GM21360 (cell line): ENCODE results near the gene NR2C1.
"Not testable (repeated sequence)": the region's sequence is repeated elsewhere in the genome, so short reads cannot be mapped to it uniquely, and the experiment has no call there.

Experiments
- ATAC-seq: cut with Tn5 transposase; IDR thresholded peaks from one replicate; pipeline ENCODE4 v1.9.1; 2021; ENCODE audit warnings: mild to moderate bottlenecking, moderate library complexity; ENCODE audit not compliant: unreplicated experiment

Gene NR2C1

DNA sequence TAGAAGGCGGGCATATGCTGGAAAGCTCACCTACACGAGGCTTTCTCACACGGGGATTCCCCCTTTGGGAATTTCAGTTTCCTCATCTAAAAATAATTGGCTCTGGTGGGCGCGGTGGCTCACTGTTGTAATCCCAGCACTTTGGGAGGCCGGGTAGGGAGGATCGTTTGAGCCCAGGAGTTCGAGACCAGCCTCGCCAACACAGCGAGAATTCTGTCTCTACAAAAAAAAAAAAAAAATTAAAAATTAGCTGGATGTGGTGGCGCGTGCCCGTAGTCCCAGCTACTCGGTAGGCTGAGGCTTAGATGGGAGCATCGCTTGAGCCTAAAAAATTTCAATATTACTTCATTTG is 69.5 kb downstream of the NR2C1 start:
- no peak for ATAC-seq

DNA sequence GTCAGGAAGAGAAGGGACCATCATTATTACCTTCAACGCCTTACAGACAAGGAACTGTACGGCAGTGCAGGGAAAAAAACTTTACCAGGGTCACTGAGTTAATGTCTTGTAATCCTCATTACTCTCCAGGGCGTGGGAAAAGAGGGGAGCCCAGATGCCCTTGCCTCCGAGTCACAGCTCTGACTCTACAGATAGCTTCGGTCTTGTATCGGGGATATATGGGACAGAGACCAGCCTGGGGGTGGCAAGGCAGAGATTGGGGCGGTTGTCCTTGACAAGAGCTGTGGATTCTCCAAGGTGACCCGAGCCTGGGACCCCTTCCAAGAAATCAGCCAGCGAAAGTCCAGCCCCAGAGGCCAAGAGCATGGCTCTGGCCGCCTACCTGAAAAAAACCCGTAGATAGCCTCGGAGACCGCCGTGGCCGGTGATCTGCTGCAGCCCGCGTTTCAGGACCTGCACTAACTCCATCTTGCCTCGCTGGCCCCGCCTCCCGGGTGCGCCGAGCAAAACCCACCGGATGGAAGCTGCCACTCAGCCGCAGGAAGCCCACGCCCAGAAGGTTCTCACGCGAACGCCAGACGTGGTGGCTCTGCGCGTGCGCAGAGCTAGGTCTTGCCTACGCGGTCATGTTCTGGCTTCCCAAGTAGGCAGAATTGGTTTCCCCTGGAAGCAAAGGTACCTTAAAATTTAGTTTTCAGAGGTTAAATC is 70.1 kb downstream of the NR2C1 start, which contains the start of gene NDUFA12:
Gene NDUFA12, minus strand, starts transcription at position 485 of the 708 bp plus-strand sequence. Its CDS starts 17 bp downstream, at position 468.
- peak; percentile 99 for ATAC-seq

DNA sequence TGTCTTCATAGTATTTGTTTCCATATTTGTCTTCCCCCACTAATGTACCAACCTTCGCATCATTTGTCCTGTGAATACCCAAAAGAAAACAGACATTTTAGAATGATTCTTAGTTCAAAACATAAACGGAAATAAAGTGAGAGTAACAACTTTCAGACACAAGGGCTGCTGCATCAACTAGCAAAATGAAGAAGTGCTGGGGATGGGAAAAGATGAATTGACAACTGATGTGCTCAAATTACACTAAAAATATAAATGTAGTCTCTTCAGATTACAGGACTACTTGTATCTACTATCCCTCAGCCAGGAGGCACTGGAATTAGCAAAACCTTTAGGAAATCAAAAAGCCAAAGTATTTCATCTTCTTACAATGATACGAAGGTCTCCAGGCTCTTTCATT is 70.7 kb downstream of the NR2C1 start:
- ATAC-seq = peak; percentile 1

DNA sequence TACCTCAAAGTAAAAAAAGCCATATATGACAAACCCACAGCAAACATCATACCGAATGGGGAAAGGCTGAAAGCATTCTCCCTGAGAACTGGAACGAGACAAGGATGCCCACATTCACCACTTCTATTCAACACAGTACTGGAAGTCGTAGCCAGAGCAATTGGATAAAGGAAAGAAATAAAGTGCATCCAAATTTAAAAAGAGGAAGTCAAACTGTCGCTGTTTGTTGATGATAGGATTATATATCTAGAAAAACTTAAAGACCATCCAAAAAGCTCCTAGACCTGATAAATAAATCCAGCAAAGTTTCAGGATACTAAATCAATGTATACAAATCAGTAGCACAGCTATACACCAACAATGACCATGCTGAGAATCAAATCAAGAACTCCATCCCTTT is 75.1 kb downstream of the NR2C1 start:
- ATAC-seq = no peak

DNA sequence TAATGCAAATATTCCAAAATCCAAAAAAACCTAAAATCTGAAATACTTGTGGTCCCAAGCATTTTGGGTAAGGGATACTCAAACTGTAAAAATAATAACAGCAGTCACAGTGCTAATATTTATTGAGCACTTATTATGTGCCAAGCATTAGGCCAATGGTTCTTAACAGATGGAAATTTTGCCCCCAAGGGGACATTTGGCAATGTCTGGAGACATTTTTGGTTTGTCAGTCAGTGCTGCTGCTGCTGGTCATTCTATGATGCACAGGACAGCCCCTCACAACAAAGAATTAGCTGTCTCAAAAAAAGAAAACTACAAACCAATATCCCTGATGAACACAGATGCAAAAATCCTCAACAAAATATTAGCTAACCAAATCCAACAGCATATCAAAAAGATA is 75.7 kb downstream of the NR2C1 start:
- ATAC-seq = no peak

DNA sequence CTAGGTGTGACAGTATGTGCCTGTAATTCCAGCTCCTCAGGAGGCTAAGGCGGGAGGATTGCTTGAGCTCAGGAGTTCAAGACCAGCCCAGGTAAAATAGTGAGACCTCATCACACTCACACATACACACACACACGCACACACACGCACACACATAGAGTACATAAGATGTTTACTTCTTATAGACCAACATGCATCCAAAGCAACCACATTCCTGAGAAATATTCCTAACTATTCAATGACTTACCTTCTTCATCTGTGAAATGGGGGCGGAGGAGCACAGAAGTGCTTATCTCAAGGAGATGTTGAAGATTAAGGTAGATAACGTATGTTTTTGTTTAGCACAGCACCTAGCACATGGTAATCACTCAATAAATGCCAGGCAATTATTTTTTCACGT is 76.4 kb downstream of the NR2C1 start:
- no peak for ATAC-seq

DNA sequence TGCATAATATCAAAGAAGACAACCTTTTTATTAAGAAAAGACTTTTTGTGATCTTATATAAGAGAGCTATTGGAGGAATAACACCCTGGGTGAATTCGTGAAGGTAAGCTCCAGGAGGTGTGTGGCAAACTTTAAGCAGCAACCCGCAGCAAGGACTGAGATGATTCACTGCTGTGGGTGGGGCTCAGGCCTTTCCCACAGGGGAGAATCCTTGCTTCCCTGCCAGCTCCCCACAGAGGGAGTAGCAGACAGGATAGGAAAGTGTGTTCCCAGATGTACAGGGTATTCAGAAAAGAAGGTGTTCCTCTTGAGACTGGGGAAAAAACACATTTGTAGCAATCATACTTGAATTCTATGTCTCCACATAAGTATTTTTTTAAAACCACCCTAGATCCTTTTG is 79.1 kb downstream of the NR2C1 start:
- no peak for ATAC-seq

DNA sequence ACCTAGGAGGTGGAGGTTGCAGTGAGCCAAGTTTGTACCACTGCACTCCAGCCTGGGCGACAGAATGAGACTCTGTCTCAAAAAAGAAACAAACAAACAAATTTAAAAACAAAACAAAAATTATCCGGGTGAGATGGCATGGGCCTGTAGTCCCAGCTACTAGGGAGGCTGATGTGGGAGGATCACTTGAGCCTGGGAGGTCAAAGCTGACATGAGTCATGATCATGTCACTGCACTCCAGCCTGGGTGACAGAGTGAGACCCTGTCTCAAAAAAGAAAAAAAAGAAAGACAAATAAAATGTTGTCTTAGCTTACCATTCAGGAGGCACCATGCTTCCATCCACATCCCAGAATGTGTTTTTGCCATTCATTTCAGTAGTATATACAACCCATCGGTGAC is 79.6 kb downstream of the NR2C1 start:
- ATAC-seq = not testable (repeated sequence)

DNA sequence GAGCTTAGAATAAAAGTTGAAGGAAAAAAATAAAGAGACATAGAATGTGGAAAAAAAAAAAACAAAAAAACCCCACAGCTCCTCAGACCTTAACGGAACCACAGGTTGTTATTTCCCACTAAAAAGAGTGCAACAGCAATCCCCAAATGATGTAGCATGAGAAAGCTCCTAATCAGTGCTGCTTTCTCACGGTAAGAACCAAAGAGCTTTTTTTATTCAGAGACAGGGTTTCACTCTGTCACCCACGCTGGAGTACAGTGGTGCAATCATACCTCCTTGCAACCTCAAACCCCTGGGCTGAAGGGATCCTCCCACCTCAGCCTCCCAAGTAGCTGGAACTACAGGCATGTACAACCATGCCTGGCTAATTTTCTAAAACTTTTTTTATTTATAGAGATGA is 83.2 kb downstream of the NR2C1 start:
- no peak for ATAC-seq

DNA sequence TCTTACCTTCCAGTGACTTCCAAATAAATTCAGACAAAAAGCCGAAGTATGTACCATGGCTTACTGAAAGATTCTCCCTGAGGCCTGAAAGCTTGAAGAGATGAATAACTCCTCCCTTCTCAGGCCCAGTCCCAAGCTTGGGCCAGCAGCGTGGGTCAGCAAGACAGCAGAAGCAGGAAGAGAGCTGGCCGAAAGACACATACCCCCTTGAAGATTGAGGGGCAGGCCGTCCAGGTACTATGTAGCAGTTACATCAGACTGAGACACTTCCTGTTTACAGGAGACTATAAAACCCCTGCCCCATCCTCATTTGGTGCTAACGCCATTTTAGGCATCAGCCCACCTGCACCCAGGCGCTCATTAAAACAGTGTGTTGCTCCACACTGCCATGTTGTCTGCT is 84.9 kb downstream of the NR2C1 start:
- no peak for ATAC-seq

DNA sequence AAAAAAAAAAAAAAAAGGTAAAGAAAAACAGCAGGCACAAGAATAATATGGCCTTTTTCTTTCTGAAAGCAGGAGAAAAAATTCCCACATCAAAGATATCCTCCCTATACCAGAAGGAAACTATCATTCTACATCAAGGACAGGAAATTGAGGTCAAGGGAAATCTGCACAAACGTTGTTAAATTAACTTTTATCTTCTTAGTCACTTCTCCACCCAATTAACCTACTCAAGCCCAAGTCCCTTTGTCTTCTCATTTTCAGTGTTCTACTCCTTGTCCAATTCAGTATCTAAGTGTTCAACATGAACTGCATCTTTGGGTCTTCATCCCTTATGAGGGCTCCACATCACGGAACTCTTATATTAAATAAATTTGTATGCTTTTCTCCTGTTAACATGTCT is 85.6 kb downstream of the NR2C1 start:
- no peak for ATAC-seq

DNA sequence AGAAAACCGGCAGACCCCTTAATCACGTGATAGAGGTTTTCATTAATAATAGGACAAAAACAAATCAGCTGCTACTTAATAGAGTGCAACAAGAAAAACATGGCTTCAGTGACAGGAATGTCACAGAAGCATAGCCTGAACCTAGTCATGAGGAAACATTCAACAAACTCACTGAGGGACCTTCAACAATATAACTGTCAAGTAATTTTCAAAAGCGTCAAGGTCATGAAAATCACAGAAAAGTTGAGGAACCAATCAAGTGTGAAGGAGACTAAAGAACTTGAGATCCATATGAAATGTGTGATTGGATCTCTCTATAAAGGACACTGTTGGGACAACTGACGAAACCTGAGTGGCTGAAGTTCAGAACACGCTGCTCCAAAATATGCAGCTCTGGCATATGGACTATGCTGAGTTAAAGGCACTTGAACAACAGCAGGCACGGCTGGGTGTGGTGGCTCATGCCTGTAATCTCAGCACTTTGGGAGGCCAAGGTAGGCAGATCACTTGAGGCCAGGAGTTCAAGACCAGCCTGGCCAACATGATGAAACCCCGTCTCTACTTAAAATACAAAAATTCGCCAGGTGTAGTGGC is 86.2 kb downstream of the NR2C1 start:
- no peak for ATAC-seq

DNA sequence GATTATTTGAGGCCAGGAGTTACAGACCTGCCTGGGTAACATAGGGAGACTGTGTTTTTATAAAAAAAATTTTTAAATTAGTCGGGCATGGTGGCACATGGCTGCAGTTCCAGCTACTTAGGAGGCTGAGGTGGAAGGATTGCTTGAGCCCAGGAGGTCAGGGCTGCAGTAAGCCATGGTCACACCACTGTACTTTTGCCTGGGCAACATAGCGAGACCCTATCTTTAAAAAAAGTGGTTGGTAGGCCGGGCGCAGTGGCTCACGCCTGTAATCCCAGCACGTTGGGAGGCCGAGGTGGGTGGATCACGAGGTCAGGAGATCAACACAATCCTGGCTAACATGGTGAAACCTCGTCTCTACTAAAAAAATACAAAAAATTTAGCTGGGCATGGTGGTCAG is 88.3 kb downstream of the NR2C1 start:
- not testable (repeated sequence) for ATAC-seq

DNA sequence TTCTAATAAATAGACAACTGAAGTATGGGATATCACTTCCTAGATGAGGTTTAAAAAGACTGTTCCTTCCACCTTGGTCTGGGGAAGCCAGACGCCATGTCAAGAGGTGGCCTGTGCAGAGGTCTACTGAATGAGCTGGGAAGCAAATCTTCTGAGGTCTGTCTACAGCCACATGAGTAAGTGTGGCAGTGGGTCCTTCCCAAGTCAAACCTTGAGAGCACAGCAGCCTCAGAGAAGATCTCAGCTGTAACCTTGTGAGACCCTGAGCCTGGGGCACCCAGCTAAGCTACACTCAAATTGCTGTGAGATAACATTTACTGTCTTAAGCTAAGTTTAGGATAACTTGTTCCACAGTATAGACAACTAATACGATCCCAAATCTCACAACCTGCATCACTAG is 90.1 kb downstream of the NR2C1 start:
- no peak for ATAC-seq

DNA sequence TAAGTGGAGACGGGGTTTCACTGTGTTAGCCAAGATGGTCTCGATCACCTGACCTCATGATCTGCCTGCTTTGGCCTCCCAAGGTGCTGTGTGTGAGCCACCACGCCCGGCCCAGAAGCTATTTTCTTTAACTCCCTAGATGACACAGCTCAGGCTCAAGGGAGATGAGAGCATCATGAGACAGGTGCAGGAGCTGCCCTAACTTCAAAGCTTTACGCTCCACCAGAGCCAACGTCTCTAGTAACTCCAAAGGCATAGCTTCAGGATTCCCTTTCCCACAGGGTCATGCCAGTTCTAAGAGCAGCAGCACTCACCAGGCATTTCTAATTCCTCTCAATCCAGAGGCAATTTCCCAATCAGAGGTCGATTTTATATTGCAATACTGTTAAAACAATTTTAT is 91.0 kb downstream of the NR2C1 start:
- no peak for ATAC-seq

DNA sequence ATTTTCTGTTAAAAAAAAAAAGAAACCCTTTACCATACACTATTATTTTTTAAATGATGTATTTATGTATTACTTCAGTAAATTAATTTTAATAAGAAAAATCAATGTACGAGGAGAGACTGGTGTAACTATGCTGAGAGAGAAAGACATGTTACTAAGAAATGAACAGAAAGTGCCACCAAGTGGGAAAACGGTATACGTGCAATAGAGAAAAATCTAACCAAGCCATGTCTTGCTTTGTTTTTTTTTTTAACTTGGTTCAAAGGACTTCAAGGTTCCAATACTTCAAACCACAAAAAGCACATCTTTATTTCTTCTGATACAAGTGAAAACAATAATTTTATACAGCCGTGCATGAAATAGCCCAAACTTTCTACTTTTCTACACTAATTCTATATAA is 92.8 kb downstream of the NR2C1 start:
- ATAC-seq = no peak

DNA sequence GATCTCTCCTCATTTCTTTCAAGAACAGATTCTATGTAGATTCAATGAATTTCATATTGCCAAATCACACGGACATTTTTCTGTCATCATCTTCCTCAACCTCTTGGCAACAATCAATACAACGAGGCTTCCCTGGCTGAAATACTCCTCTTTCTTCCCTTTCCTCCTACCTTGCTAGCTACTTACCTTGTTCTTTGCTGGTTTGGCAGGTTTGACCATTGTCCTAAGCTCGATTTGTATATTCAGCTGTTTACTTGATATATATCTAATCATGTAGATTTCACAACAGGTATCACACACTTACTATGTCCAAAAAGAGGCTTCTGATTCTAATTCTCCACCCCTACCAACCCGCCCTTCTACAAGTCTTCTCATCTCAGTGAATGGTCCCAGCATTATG is 93.5 kb downstream of the NR2C1 start:
- no peak for ATAC-seq

DNA sequence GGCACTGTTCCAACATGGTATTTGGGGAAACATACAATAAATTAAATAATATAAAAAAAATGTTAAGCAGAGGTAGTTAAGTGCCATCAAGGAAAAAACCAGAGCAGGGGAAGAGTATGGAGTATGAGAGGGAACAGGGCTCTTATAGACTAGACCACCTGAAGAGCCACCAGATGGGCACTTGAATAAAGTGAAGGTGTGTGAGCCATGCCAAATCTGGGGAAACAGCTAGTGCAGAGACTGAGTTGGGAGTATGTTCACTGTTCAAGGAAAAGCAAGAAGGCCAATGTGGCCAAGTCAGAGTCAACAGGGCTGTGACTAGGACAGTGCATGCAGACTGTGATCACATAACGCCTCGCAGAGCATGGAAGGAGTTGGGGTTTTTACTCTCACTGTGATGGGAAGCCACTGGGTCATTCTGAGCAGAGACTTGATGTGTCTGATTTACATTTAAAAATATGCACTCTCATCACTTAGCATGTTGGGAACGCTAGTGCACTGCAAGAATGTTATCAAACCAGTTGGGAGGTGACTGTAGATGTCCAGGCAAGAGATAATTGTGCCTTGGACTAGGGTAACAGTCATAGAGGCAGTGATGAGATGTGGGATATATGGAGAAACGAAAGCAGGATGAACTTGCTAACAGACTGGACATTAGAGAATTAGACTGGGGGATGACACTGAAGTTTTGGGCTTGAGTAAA is 95.5 kb downstream of the NR2C1 start:
- ATAC-seq = no peak

DNA sequence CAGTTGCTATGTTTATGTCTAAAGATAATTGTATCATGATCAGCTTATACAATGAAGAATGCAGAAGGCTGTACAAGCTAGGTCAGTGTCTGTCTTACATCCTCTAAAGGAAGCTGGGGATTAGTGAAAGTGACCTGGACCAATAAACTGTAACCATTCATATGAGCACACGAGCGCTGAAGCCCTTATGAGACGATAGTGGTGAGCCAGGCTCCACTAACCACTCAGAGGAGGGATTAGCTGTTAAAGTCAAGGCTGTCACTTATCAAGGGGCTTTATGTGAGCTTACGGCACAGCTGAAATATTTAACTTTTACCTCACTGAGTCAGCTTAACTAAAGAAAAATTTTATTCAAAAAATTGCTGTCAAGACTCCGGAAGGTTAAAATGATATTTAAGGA is 100.2 kb downstream of the NR2C1 start:
- ATAC-seq = no peak

DNA sequence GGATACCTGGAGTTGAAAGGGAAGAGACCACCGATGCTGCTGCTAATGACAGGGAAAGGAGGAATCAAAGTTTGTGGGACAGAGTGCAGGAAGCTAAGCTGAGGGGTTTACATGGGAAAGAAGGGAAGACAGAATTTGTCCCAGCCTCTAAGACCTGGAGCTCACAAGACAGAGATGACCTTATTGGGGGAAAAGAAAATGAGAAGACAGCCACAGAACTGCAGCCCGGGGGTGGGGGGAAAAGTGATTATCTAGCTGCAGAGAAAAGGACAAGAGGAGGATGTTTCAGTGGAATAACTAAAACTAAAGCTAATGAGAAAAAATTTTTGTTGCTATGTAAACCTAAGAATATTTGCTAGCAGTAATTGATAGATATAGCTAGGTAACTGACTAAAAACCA is 100.6 kb downstream of the NR2C1 start:
- no peak for ATAC-seq

DNA sequence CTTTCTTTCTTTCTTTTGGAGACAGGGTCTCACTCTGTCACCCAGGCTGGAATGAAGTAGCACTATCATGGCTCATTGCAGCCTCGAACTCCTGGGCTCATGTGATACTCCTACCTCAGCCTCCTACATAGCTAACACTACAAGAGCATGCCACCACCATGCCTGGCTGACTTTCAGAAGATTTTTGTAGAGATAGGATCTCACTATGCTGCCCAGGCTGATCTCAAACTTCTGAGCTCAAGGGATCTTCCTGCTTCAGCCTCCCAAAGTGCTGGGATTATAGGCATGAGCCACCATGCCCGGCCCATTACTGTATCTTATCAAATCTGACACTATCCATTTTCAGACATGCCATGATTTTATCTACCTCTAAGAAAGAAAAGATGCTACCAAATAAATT is 101.5 kb downstream of the NR2C1 start:
- no peak for ATAC-seq

DNA sequence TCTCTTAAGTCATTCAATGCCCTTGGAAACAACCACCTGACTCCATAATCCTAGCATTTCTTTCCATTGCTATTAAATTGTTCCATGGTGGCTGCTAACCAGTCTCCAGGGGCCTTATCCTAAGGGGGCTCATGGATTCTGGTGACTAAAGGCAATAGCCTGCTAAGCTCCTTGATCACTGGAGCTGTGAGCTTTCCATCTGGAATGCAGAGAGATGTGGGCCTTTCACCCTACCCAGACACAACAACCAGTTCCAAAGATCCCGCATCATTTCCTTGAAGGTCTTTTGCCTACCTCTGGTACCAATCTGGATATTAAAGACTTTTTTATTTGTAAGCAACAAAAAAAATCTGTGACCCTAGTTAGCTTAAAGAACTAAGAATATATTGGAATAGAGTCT is 102.9 kb downstream of the NR2C1 start:
- no peak for ATAC-seq
